ENCODE data around the gene SLC17A4. TPM values are rescaled to one million over a fixed set of nuclear protein-coding genes. Genes with fewer than 3 reads are reported as not detected.
A peak's percentile ranks its signal among the peaks of the same experiment; 100 is the strongest.

The SLC17A4 gene
- total RNA-seq = 100 to 1,000 TPM in 1 of 4 donors, 10 to 100 TPM in 2, 1 to 10 TPM in 1; 6.0 to 137 (median 62.1) TPM

- H3K9me3 ChIP-seq = no peaks in the 10 kb centered on the region
- H3K27ac ChIP-seq = peak within 1 kb of the TSS; percentile 56 to 77 (median 64)
- TF ChIP-seq POLR2A (IDR thresholded peaks at IDR 0.05) (peak; percentile 23), EP300 (IDR thresholded peaks at IDR 0.05; ENCODE audit: low read depth) (no peak), CTCF (IDR thresholded peaks at IDR 0.05) (no peak), POLR2AphosphoS5 (IDR thresholded peaks at IDR 0.05) (peak in 1 of 3 donors; percentile 26)
- H3K27me3 ChIP-seq = no peaks in the 10 kb centered on the region
- H3K4me1 ChIP-seq = peaks cover 6 to 59% (median 33%) of the 10 kb centered on the region in 4 donors
- peak within 1 kb of the TSS in 2 of 4 donors; percentile 26 to 42 for H3K4me3 ChIP-seq
- in situ Hi-C loops (cut with MboI; ENCODE audit: low pct_ligation_motif_present in 1 of 4, low pct_unique_long_range_greater_than_20kb in 1 of 4, low sequenced_read_pairs in 3 of 4) (no loop called here), intact Hi-C loops (cut with DNase I; ENCODE audit: low total_unique reads) (no loop called here)
- DNase-seq = no peak
- H3K36me3 ChIP-seq = no peaks in the 10 kb centered on the region
These were observed at the start of gene SLC17A4 for GRCh38 chr6:25754535-25754934. SLC17A4 (plus strand) TSS chr6:25754742; CDS start chr6:25761963, 7,221 bp downstream.

GRCh38 chr6:25706314-25707014, 48.1 kb upstream of the SLC17A4 start:
- TF ChIP-seq EP300 (IDR thresholded peaks at IDR 0.05; ENCODE audit: low read depth) = no peak
- TF ChIP-seq CTCF (IDR thresholded peaks at IDR 0.05) = no peak
- TF ChIP-seq POLR2AphosphoS5 (IDR thresholded peaks at IDR 0.05) = no peak
- no peak for TF ChIP-seq POLR2A (IDR thresholded peaks at IDR 0.05)
- intact Hi-C loops (cut with DNase I; ENCODE audit: low total_unique reads) = no loop called here
- Histone ChIP-seq H3K4me1 (no peaks in the 10 kb centered on the region), H3K4me3 (no peak overlapping the region), H3K36me3 (no peaks in the 10 kb centered on the region), H3K27me3 (no peaks in the 10 kb centered on the region), H3K9me3 (no peaks in the 10 kb centered on the region), H3K27ac (no peak overlapping the region)
- WGBS, 2 donors (ENCODE audit: low coverage in 1 of 2) = 87 to 88% methylated on average over 3 to 6 of the region's 6 CpGs
- in situ Hi-C loops (cut with MboI; ENCODE audit: low pct_ligation_motif_present in 1 of 4, low pct_unique_long_range_greater_than_20kb in 1 of 4, low sequenced_read_pairs in 3 of 4) = no loop called here
- no peak for DNase-seq

- intact Hi-C loops (cut with DNase I; ENCODE audit: low total_unique reads) = no loop called here
- Histone ChIP-seq H3K36me3 (no peaks in the 10 kb centered on the region), H3K4me1 (no peaks in the 10 kb centered on the region), H3K27me3 (no peaks in the 10 kb centered on the region), H3K4me3 (no peak overlapping the region), H3K9me3 (no peaks in the 10 kb centered on the region), H3K27ac (no peak overlapping the region)
- 88 to 89% methylated on average over 8 to 10 of the region's 10 CpGs for WGBS, 2 donors (ENCODE audit: low coverage in 1 of 2)
- in situ Hi-C loops (cut with MboI; ENCODE audit: low pct_ligation_motif_present in 1 of 4, low pct_unique_long_range_greater_than_20kb in 1 of 4, low sequenced_read_pairs in 3 of 4) = no loop called here
- DNase-seq = no peak
- TF ChIP-seq EP300 (IDR thresholded peaks at IDR 0.05; ENCODE audit: low read depth) = no peak
- TF ChIP-seq POLR2A (IDR thresholded peaks at IDR 0.05) = no peak
- TF ChIP-seq CTCF (IDR thresholded peaks at IDR 0.05) = no peak
- TF ChIP-seq POLR2AphosphoS5 (IDR thresholded peaks at IDR 0.05) = no peak
These were observed 44.8 kb upstream of the SLC17A4 start for GRCh38 chr6:25709761-25710160.

GRCh38 chr6:25710287-25710686, 44.3 kb upstream of the SLC17A4 start:
- no peak for TF ChIP-seq CTCF (IDR thresholded peaks at IDR 0.05)
- no peak for TF ChIP-seq EP300 (IDR thresholded peaks at IDR 0.05; ENCODE audit: low read depth)
- no peak for TF ChIP-seq POLR2AphosphoS5 (IDR thresholded peaks at IDR 0.05)
- no peak for TF ChIP-seq POLR2A (IDR thresholded peaks at IDR 0.05)

More at GRCh38 chr6:25710287-25710686, 44.3 kb upstream of the SLC17A4 start:
- no peaks in the 10 kb centered on the region for H3K9me3 ChIP-seq
- H3K27me3 ChIP-seq = no peaks in the 10 kb centered on the region
- in situ Hi-C loops (cut with MboI; ENCODE audit: low pct_ligation_motif_present in 1 of 4, low pct_unique_long_range_greater_than_20kb in 1 of 4, low sequenced_read_pairs in 3 of 4) = no loop called here
- no peaks in the 10 kb centered on the region for H3K4me1 ChIP-seq
- H3K36me3 ChIP-seq = no peaks in the 10 kb centered on the region
- intact Hi-C loops (cut with DNase I; ENCODE audit: low total_unique reads) = no loop called here
- no peak overlapping the region for H3K27ac ChIP-seq
- 80 to 87% methylated on average over 6 to 14 of the region's 14 CpGs for WGBS, 2 donors (ENCODE audit: low coverage in 1 of 2)
- H3K4me3 ChIP-seq = no peak overlapping the region
- DNase-seq = no peak
